ENCODE data around the gene PPP1R9A.

DNA sequence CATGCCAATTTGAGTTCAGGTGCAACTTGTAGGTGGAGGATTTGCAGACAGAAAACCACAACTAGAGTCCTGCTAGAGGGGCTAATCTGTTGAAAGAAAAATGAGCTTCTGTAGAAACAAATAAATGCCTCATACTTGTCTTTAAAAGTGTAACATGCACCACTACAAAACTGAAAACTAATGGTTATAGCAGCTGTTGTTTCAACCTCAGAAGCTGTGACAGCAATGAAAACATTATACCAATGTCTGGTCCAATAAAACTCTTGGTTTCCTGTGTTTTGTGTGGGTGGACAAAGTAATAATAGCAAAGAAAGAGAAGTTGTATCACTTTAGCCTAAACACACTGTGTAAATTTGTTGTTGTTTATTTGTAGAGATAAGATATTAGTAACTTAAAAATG lies 3.4 kb upstream of the PPP1R9A start:
- TF ChIP-seq EZH2phosphoT487 (IDR thresholded peaks at IDR 0.05; ENCODE audit: borderline replicate concordance) = no peak
- TF ChIP-seq, protein P1, sequence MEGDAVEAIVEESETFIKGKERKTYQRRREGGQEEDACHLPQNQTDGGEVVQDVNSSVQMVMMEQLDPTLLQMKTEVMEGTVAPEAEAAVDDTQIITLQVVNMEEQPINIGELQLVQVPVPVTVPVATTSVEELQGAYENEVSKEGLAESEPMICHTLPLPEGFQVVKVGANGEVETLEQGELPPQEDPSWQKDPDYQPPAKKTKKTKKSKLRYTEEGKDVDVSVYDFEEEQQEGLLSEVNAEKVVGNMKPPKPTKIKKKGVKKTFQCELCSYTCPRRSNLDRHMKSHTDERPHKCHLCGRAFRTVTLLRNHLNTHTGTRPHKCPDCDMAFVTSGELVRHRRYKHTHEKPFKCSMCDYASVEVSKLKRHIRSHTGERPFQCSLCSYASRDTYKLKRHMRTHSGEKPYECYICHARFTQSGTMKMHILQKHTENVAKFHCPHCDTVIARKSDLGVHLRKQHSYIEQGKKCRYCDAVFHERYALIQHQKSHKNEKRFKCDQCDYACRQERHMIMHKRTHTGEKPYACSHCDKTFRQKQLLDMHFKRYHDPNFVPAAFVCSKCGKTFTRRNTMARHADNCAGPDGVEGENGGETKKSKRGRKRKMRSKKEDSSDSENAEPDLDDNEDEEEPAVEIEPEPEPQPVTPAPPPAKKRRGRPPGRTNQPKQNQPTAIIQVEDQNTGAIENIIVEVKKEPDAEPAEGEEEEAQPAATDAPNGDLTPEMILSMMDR (conservative IDR thresholded peaks at IDR 0.05; ENCODE audit: low read length) = no peak
